RWPE1 (cell line): ENCODE data around the gene OR7D2.

Source experiments
- CTCF ChIA-PET: fragments of 350-600 bp; sonication (Branson Sonifier 250); formaldehyde crosslinking; extraction: SDS; loops from one replicate; lab custom pipeline; 2021; lab: Yijun Ruan, JAX
- POLR2A ChIA-PET: fragments of 400-600 bp; formaldehyde crosslinking; extraction: SDS; loops from one replicate; lab custom pipeline; 2020; ENCODE audit warnings: antibody characterized with exemption; ENCODE audit not compliant: low non-redundant PET; lab: Yijun Ruan, JAX
- DNase-seq: peaks from one replicate; pipeline ENCODE4 v3.0.0; 2012; ENCODE audit warnings: low spot score
- H3K27ac ChIP-seq: fragments of 450-650 bp; 2 replicates; pipeline ENCODE4 v1.5.1; 2017
- TF ChIP-seq, protein P1 (sequence below): fragments of 450-650 bp; conservative IDR thresholded peaks from 2 replicates; pipeline ENCODE4 v1.5.1; 2017; ENCODE audit warnings: low read depth, mild to moderate bottlenecking

OR7D2 gene

DNA sequence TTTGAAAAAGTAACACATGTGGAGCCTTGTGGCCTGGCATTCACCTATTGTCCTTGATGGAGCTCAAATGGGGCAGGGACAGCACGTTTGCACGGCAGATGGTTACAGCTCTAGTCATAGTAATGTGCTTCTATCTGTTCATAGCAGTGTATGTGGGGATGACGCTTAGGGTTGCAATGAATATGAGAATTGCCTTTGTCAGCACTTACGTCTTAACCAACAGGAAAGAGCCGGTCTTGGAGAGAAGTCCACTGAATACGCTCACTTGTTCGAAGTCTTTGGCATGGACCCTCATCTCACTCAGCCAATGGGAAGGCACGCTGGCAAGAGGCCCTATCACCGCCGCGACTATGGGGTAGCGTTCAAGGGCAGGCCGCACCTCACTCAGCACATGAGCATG, 18.9 kb upstream of the OR7D2 start:
- ChIA-PET POLR2A (no interaction called here), CTCF (no interaction called here)
- TF ChIP-seq, protein P1, sequence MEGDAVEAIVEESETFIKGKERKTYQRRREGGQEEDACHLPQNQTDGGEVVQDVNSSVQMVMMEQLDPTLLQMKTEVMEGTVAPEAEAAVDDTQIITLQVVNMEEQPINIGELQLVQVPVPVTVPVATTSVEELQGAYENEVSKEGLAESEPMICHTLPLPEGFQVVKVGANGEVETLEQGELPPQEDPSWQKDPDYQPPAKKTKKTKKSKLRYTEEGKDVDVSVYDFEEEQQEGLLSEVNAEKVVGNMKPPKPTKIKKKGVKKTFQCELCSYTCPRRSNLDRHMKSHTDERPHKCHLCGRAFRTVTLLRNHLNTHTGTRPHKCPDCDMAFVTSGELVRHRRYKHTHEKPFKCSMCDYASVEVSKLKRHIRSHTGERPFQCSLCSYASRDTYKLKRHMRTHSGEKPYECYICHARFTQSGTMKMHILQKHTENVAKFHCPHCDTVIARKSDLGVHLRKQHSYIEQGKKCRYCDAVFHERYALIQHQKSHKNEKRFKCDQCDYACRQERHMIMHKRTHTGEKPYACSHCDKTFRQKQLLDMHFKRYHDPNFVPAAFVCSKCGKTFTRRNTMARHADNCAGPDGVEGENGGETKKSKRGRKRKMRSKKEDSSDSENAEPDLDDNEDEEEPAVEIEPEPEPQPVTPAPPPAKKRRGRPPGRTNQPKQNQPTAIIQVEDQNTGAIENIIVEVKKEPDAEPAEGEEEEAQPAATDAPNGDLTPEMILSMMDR, result no peak

DNA sequence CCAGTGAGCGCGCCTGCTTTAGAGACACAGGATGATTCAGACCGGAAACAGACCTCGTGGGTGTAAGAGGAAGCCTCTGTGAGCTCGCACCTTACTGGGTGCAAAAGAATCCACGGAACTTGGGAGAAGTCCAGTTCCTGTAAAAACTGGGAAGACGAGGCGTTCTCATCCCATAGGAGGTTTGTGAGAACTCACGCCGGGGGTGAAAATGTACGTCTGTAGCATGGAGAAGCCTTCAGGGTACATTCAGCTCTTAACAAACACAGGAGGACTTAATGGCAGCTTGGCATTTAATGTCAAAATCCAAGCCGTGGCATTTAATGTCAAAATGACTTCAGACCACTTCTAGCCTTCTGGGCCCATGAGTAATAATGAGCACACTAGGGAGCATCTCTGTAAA, 17.4 kb upstream of the OR7D2 start:
- no peak for DNase-seq
- no peak overlapping the region for H3K27ac ChIP-seq
- ChIA-PET POLR2A (no interaction called here), CTCF (interaction anchor here (0.9 kb wide), 1 partner anchor 10 kb away, joined by 3 read pairs; no protein-coding TSS in a partner anchor)
- TF ChIP-seq, protein P1, result no peak

More for the DNA sequence above, 18.9 kb upstream of the OR7D2 start:
- H3K27ac ChIP-seq, result no peak overlapping the region
- no peak for DNase-seq

DNA sequence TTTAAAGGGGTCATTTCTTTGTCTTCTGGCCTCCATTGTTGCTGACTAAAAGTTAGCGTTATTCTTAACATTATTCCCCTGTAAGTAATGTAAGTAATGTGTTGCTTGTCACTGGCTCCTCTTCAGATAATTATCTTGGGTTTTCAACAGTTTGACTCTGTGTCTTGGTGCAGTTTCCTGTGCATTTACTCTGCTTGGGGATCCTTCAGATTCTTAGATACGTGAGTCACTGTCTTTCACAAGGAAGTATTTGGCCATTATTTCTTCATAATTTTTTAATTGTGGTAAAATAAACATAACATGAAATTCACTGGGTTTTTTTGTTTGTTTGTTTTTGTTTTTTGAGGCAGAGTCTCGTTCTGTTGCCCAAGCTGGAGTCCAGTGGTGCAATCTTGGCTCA, 13.5 kb upstream of the OR7D2 start:
- DNase-seq, result no peak

DNA sequence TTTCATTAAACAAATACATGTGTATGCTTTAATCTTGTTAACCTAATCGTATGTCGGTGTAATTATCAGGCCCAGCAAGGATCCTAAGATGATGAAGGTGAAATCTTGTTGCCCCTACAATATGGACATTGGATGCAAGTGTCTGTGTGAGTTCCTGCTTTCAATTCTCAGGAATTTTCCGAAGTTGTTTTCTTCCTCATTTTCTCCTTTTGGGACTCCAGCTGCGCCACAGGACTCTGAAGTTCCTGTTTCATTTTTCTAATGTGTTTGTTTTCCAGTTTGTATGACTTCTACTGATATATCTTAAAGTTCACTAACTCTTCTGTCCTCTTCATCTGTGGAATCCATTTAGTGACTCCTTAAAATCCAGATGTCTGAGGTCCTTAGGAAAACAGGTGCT, 11.9 kb upstream of the OR7D2 start:
- no peak for DNase-seq
- POLR2A ChIA-PET, result no interaction called here
- no peak overlapping the region for H3K27ac ChIP-seq
- CTCF ChIA-PET, result interaction anchor here (0.5 kb wide), 1 partner anchor 27 kb away, joined by 6 read pairs; no protein-coding TSS in a partner anchor
- TF ChIP-seq, protein P1, result no peak

More for the DNA sequence above, 13.5 kb upstream of the OR7D2 start:
- CTCF ChIA-PET, result no interaction called here
- TF ChIP-seq, protein P1, result no peak
- POLR2A ChIA-PET, result no interaction called here
- H3K27ac ChIP-seq, result no peak overlapping the region

DNA sequence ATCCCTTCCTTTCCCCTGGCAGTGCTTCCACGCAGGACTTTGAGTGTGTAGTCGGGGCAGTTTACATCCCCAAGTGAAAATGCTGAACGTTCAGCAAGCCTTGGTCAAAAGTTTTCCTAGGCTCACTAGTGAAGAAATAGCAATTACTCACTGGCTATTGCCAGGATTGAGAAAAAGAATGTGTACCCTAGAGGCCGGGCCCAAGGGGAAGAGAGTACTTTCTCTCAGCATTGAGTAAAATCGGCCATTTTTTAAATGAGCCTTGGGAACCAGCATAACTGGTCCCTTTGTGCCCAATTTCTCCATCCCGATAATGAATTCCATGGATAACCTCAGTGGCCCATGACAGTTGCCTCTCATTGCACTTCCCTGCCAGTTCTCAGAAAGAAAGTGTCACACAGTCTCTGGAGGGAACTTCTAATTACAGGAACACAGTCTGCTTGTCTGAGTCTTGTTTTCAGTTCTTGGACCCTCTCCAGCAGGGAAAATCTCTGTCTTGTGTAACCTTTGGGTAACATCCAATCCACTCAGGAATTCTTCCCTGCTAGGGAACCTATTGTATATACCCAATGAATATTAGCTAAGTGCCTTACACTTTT, 7.3 kb upstream of the OR7D2 start:
- ChIA-PET CTCF (no interaction called here), POLR2A (no interaction called here)
- no peak overlapping the region for H3K27ac ChIP-seq
- TF ChIP-seq, protein P1, result no peak
- DNase-seq, result no peak

DNA sequence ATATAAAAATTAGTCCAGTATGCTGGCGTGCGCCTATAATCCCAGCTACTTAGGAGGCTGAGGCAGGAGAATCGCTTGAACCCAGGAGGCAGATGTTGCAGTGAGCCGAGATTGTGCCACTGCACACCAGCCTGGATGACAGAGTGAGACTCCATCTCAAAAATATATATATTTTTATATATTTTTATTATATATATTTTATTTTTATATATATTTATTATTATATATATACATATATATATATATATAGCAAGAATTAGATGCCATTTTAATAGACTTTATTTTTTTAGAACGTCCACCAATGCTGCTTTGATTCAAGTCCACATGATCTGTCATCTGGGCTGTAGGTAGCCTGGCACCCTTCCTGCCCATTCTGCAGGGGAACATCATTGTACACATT, 3.5 kb upstream of the OR7D2 start:
- no peak for DNase-seq
- H3K27ac ChIP-seq, result no peak overlapping the region
- TF ChIP-seq, protein P1, result no peak
- ChIA-PET POLR2A (no interaction called here), CTCF (no interaction called here)

DNA sequence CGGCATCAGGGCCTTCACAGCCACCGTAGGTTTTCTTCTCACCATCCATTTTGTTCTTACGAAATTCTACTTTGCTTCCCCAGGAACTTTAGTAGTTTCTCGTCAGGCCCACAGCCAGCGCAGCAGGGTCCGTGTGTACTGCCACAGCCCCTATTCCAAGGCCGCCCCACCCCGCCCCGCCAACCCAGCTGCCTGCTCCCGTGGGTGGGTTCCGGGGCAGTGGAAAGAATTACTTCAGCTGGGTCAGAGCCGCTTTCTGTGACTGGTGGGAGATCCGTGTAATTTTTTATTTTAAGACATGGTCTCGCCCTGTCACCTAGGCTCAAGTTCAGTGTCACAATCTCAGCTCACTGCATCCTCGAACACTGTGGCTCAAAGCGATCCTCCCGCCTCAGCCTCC, 4.2 kb downstream of the OR7D2 start:
- DNase-seq, result no peak
- CTCF ChIA-PET, result no interaction called here
- POLR2A ChIA-PET, result no interaction called here
- no peak overlapping the region for H3K27ac ChIP-seq
- TF ChIP-seq, protein P1, result no peak
